ENCODE results near the gene FYCO1.

FYCO1 gene

GRCh38 chr3:46025139-46025538 is 29.5 kb upstream of the FYCO1 start:
- Histone ChIP-seq H3K9me3 (ENCODE audit: control insufficient read depth, insufficient read depth, low read depth, low read length) (peaks cover 15% of the 10 kb centered on the region; the same call in 1 of the 2 replicates), H3K4me1 (ENCODE audit: control insufficient read depth, insufficient read depth, low read length) (no peaks in the 10 kb centered on the region), H3K9ac (ENCODE audit: low read length) (no peak overlapping the region), H3K27ac (ENCODE audit: low read depth, low read length) (no peak overlapping the region), H3K27me3 (ENCODE audit: control insufficient read depth, insufficient read depth, low read length) (no peaks in the 10 kb centered on the region), H3K4me3 (ENCODE audit: low read depth, low read length) (no peak overlapping the region), H3K36me3 (ENCODE audit: control insufficient read depth, insufficient read depth, low read length) (no peaks in the 10 kb centered on the region)

GRCh38 chr3:46024131-46024530 is 28.5 kb upstream of the FYCO1 start:
- no peaks in the 10 kb centered on the region for H3K27me3 ChIP-seq (ENCODE audit: control insufficient read depth, insufficient read depth, low read length)
- H3K9me3 ChIP-seq (ENCODE audit: control insufficient read depth, insufficient read depth, low read depth, low read length), result peaks cover 15% of the 10 kb centered on the region; the same call in 1 of the 2 replicates
- no peaks in the 10 kb centered on the region for H3K36me3 ChIP-seq (ENCODE audit: control insufficient read depth, insufficient read depth, low read length)
- H3K27ac ChIP-seq (ENCODE audit: low read depth, low read length), result no peak overlapping the region
- no peaks in the 10 kb centered on the region for H3K4me1 ChIP-seq (ENCODE audit: control insufficient read depth, insufficient read depth, low read length)
- H3K9ac ChIP-seq (ENCODE audit: low read length), result no peak overlapping the region
- H3K4me3 ChIP-seq (ENCODE audit: low read depth, low read length), result no peak overlapping the region

GRCh38 chr3:46022909-46023785 is 27.5 kb upstream of the FYCO1 start:
- H3K9ac ChIP-seq (ENCODE audit: low read length), result no peak overlapping the region
- no peak overlapping the region for H3K4me3 ChIP-seq (ENCODE audit: low read depth, low read length)
- H3K27me3 ChIP-seq (ENCODE audit: control insufficient read depth, insufficient read depth, low read length), result no peaks in the 10 kb centered on the region
- H3K27ac ChIP-seq (ENCODE audit: low read depth, low read length), result no peak overlapping the region
- H3K9me3 ChIP-seq (ENCODE audit: control insufficient read depth, insufficient read depth, low read depth, low read length), result peaks cover 15% of the 10 kb centered on the region; the same call in 1 of the 2 replicates
- no peaks in the 10 kb centered on the region for H3K36me3 ChIP-seq (ENCODE audit: control insufficient read depth, insufficient read depth, low read length)
- no peaks in the 10 kb centered on the region for H3K4me1 ChIP-seq (ENCODE audit: control insufficient read depth, insufficient read depth, low read length)

GRCh38 chr3:46021516-46021915 is 25.9 kb upstream of the FYCO1 start:
- Histone ChIP-seq H3K9me3 (ENCODE audit: control insufficient read depth, insufficient read depth, low read depth, low read length) (0 out of 2 replicates have a peak, but pooled peaks cover 5% of the 10 kb centered on the region), H3K4me1 (ENCODE audit: control insufficient read depth, insufficient read depth, low read length) (no peaks in the 10 kb centered on the region), H3K27me3 (ENCODE audit: control insufficient read depth, insufficient read depth, low read length) (no peaks in the 10 kb centered on the region), H3K36me3 (ENCODE audit: control insufficient read depth, insufficient read depth, low read length) (no peaks in the 10 kb centered on the region), H3K9ac (ENCODE audit: low read length) (no peak overlapping the region), H3K4me3 (ENCODE audit: low read depth, low read length) (no peak overlapping the region), H3K27ac (ENCODE audit: low read depth, low read length) (no peak overlapping the region)

GRCh38 chr3:46020766-46021510 is 25.3 kb upstream of the FYCO1 start:
- no peaks in the 10 kb centered on the region for H3K4me1 ChIP-seq (ENCODE audit: control insufficient read depth, insufficient read depth, low read length)
- H3K9ac ChIP-seq (ENCODE audit: low read length), result no peak overlapping the region
- no peak overlapping the region for H3K27ac ChIP-seq (ENCODE audit: low read depth, low read length)
- H3K36me3 ChIP-seq (ENCODE audit: control insufficient read depth, insufficient read depth, low read length), result no peaks in the 10 kb centered on the region
- 0 out of 2 replicates have a peak, but pooled peaks cover 5% of the 10 kb centered on the region for H3K9me3 ChIP-seq (ENCODE audit: control insufficient read depth, insufficient read depth, low read depth, low read length)
- no peaks in the 10 kb centered on the region for H3K27me3 ChIP-seq (ENCODE audit: control insufficient read depth, insufficient read depth, low read length)
- H3K4me3 ChIP-seq (ENCODE audit: low read depth, low read length), result no peak overlapping the region

- Histone ChIP-seq H3K36me3 (ENCODE audit: control insufficient read depth, insufficient read depth, low read length) (no peaks in the 10 kb centered on the region), H3K9ac (ENCODE audit: low read length) (no peak overlapping the region), H3K27me3 (ENCODE audit: control insufficient read depth, insufficient read depth, low read length) (no peaks in the 10 kb centered on the region), H3K27ac (ENCODE audit: low read depth, low read length) (no peak overlapping the region), H3K9me3 (ENCODE audit: control insufficient read depth, insufficient read depth, low read depth, low read length) (0 out of 2 replicates have a peak, but pooled peaks cover 5% of the 10 kb centered on the region), H3K4me3 (ENCODE audit: low read depth, low read length) (no peak overlapping the region), H3K4me1 (ENCODE audit: control insufficient read depth, insufficient read depth, low read length) (no peaks in the 10 kb centered on the region)
Observed at GRCh38 chr3:46019707-46020106, 24.1 kb upstream of the FYCO1 start.

- 0 out of 2 replicates have a peak, but pooled peaks cover 5% of the 10 kb centered on the region for H3K9me3 ChIP-seq (ENCODE audit: control insufficient read depth, insufficient read depth, low read depth, low read length)
- no peaks in the 10 kb centered on the region for H3K4me1 ChIP-seq (ENCODE audit: control insufficient read depth, insufficient read depth, low read length)
- H3K36me3 ChIP-seq (ENCODE audit: control insufficient read depth, insufficient read depth, low read length), result no peaks in the 10 kb centered on the region
- no peaks in the 10 kb centered on the region for H3K27me3 ChIP-seq (ENCODE audit: control insufficient read depth, insufficient read depth, low read length)
- no peak overlapping the region for H3K27ac ChIP-seq (ENCODE audit: low read depth, low read length)
- no peak overlapping the region for H3K9ac ChIP-seq (ENCODE audit: low read length)
- no peak overlapping the region for H3K4me3 ChIP-seq (ENCODE audit: low read depth, low read length)
Observed at GRCh38 chr3:46017720-46018119, 22.1 kb upstream of the FYCO1 start.

- H3K27ac ChIP-seq (ENCODE audit: low read depth, low read length), result no peak overlapping the region
Observed at GRCh38 chr3:46013316-46014094, 17.9 kb upstream of the FYCO1 start.

GRCh38 chr3:46012246-46012645 is 16.6 kb upstream of the FYCO1 start:
- Histone ChIP-seq H3K27me3 (ENCODE audit: control insufficient read depth, insufficient read depth, low read length) (no peaks in the 10 kb centered on the region), H3K4me1 (ENCODE audit: control insufficient read depth, insufficient read depth, low read length) (peaks cover under 1% of the 10 kb centered on the region; the same call in 1 of the 2 replicates), H3K36me3 (ENCODE audit: control insufficient read depth, insufficient read depth, low read length) (no peaks in the 10 kb centered on the region), H3K4me3 (ENCODE audit: low read depth, low read length) (no peak overlapping the region), H3K27ac (ENCODE audit: low read depth, low read length) (no peak overlapping the region), H3K9me3 (ENCODE audit: control insufficient read depth, insufficient read depth, low read depth, low read length) (no peaks in the 10 kb centered on the region), H3K9ac (ENCODE audit: low read length) (no peak overlapping the region)

More at GRCh38 chr3:46013316-46014094, 17.9 kb upstream of the FYCO1 start:
- no peaks in the 10 kb centered on the region for H3K27me3 ChIP-seq (ENCODE audit: control insufficient read depth, insufficient read depth, low read length)
- no peaks in the 10 kb centered on the region for H3K9me3 ChIP-seq (ENCODE audit: control insufficient read depth, insufficient read depth, low read depth, low read length)
- no peaks in the 10 kb centered on the region for H3K36me3 ChIP-seq (ENCODE audit: control insufficient read depth, insufficient read depth, low read length)
- no peaks in the 10 kb centered on the region for H3K4me1 ChIP-seq (ENCODE audit: control insufficient read depth, insufficient read depth, low read length)
- H3K4me3 ChIP-seq (ENCODE audit: low read depth, low read length), result no peak overlapping the region
- H3K9ac ChIP-seq (ENCODE audit: low read length), result no peak overlapping the region

- no peak overlapping the region for H3K9ac ChIP-seq (ENCODE audit: low read length)
- no peaks in the 10 kb centered on the region for H3K36me3 ChIP-seq (ENCODE audit: control insufficient read depth, insufficient read depth, low read length)
- H3K4me3 ChIP-seq (ENCODE audit: low read depth, low read length), result no peak overlapping the region
- H3K27me3 ChIP-seq (ENCODE audit: control insufficient read depth, insufficient read depth, low read length), result no peaks in the 10 kb centered on the region
- H3K27ac ChIP-seq (ENCODE audit: low read depth, low read length), result no peak overlapping the region
- H3K9me3 ChIP-seq (ENCODE audit: control insufficient read depth, insufficient read depth, low read depth, low read length), result no peaks in the 10 kb centered on the region
- peaks cover 12% of the 10 kb centered on the region for H3K4me1 ChIP-seq (ENCODE audit: control insufficient read depth, insufficient read depth, low read length)
Observed at GRCh38 chr3:46010519-46011113, 15.0 kb upstream of the FYCO1 start.

Data from HUES6 (cell line).